ENCODE measurements around the gene HSFY1.
"Not testable (repeated sequence)": the region's sequence is repeated elsewhere in the genome, so short reads cannot be mapped to it uniquely, and the experiment has no call there.

HSFY1 gene

DNA sequence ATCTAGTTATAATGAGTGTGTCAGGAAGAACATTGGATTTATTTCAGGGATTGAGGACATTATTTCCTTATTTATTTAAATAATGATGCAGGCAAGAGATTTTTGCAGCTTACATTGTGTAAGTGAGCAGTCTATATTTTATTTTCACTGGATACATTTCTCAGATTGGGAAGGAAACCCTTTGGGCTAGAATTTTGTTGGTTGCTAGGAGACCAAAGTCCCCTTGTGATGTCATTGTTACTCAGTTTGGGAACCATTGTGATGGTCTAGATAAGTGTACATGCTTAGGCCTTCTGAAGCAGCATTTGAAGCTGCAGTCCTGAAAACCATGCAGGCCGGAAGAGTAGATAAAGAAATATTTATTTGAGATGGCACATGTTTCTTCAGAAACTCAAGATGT lies at the start of gene HSFY1:
HSFY1 (plus strand) TSS at position 301 of the 400 bp plus-strand sequence; CDS start at position 369, 68 bp downstream.
- DNase-seq, result not testable (repeated sequence)

DNA sequence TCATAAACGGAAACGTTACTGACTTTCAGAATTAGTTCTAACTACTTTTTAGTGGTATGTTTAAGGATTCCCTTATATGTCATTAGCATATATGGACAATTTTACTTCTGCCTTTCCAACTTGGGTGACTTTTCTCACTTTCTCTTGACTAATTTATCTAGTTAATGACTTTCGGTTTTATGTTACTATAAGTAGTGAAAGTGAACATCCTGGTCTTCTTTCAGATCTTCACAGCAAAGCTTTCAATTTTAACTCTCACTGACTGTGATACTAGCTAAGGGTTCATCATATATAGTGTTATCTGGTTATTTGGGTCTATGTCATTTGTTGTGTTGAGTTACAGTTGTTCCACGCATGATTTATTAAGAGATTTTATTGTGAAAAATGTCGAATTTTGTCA lies 42.3 kb upstream of the HSFY1 start:
- DNase-seq, result not testable (repeated sequence)

DNA sequence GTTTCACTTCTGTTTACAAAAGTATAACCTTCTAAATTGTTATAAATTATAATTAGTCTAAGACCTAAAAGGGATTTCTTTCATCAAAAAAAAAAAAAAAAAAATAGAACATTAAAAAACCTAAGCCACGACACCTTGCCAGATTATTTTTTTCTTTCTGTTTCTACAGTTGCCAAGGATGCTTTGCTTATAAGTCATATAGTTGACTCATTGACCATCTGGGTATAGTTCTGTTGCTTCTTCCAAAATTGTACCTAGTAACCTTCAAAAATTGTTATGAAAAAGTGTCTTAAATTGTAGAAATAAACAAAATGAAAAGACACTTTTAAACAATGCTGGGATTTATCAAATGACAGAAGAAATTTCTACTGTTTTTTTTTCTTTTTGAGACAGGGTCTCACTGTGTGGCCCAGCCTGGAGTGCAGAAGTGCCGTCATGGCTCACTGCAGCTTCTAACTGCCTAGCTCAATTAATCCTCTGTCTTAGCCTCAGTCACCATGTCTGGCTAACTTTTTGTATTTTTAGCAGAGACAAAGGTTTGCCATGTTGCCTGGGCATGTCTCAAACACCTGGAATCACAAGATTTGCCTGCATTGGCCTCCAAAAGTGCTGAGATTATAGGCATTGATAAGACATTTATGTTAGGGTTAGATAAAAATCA lies 15.4 kb upstream of the HSFY1 start:
- DNase-seq, result not testable (repeated sequence)

DNA sequence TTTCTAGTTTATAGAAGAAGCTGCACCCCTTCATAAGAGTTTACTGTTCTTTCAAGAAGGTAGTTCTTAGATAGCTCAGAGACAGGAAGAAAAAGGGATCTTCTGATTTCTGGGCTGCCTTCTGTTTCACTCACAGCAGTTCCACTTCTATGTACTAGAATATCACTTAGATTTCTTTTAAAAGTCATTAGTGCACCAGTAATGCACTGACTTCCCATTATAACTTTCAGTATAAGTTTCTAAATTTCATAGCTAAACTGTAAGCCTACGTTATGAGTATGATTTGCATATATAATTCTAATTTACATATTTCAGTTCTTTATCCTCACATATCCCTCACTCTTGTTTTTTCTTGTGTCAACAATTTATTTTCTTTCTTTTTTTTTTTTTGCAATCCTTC lies 7.6 kb upstream of the HSFY1 start:
- not testable (repeated sequence) for DNase-seq

GRCh38 chrY:18553132-18553531 lies 6.6 kb downstream of the HSFY1 start:
- DNase-seq, result not testable (repeated sequence)

GRCh38 chrY:18565915-18566314 lies 19.4 kb downstream of the HSFY1 start:
- DNase-seq, result not testable (repeated sequence)
